Fibroblast of pulmonary artery (primary cell): ENCODE measurements around the gene COL8A1.
A peak's percentile ranks its signal among the peaks of the same experiment; 100 is the strongest.

Experiments used
- DNase-seq: peaks from one replicate; pipeline ENCODE4 v3.0.0-alpha.2; 2010; ENCODE audit warnings: low read depth
- H3K4me3 ChIP-seq: replicated peaks from 2 replicates; pipeline ENCODE4 v1.5.1; 2011; ENCODE audit warnings: low read depth, mild to moderate bottlenecking, control low read depth, low read length, moderate library complexity
- CTCF ChIP-seq: IDR thresholded peaks from 2 replicates; pipeline ENCODE4 v1.5.1; 2011; ENCODE audit warnings: mild to moderate bottlenecking, control low read depth, low read length, inconsistent platforms; ENCODE audit errors: missing control alignments

The COL8A1 gene

GRCh38 chr3:99627062-99627826 is 11.2 kb upstream of the COL8A1 start:
- DNase-seq: no peak
- peak; percentile 2 for TF ChIP-seq CTCF
- H3K4me3 ChIP-seq: no peak overlapping the region

- no peak overlapping the region for H3K4me3 ChIP-seq
- no peak for TF ChIP-seq CTCF
- no peak for DNase-seq
These were observed 7.6 kb upstream of the COL8A1 start for GRCh38 chr3:99630815-99631214.

- no peak overlapping the region for H3K4me3 ChIP-seq
- TF ChIP-seq CTCF: no peak
- no peak for DNase-seq
These were observed 4.4 kb upstream of the COL8A1 start for GRCh38 chr3:99633887-99634558.

GRCh38 chr3:99634881-99635280 is 3.5 kb upstream of the COL8A1 start:
- H3K4me3 ChIP-seq: no peak overlapping the region
- TF ChIP-seq CTCF: no peak
- DNase-seq: no peak

- H3K4me3 ChIP-seq: no peak overlapping the region
- no peak for TF ChIP-seq CTCF
These were observed 3.0 kb upstream of the COL8A1 start for GRCh38 chr3:99635348-99635747.

GRCh38 chr3:99637016-99637367 is 1.4 kb upstream of the COL8A1 start:
- peak; percentile 29 for TF ChIP-seq CTCF
- DNase-seq: peak; percentile 65
- peak overlapping the region; percentile 72 for H3K4me3 ChIP-seq

More at GRCh38 chr3:99635348-99635747, 3.0 kb upstream of the COL8A1 start:
- DNase-seq: no peak
